22Rv1 (cell line): ENCODE measurements around the gene NIPAL4.
"Not testable (repeated sequence)": the region's sequence is repeated elsewhere in the genome, so short reads cannot be mapped to it uniquely, and the experiment has no call there.

ENCODE experiments used
- H3K27ac ChIP-seq: fragments of 450-650 bp; 2 replicates; pipeline ENCODE4 v1.5.1; 2017
- CTCF ChIP-seq: fragments of 450-650 bp; IDR thresholded peaks from 2 replicates; pipeline ENCODE4 v1.5.1; 2017; ENCODE audit warnings: mild to moderate bottlenecking
- ZFX ChIP-seq: fragments of 450-650 bp; IDR thresholded peaks from 2 replicates; pipeline ENCODE4 v1.6.1; 2017; ENCODE audit warnings: antibody characterized with exemption, borderline replicate concordance

NIPAL4 gene

GRCh38 chr5:157479166-157479565 lies 19.2 kb downstream of the NIPAL4 start:
- no peak for TF ChIP-seq CTCF
- TF ChIP-seq ZFX, result no peak
- no peak overlapping the region for H3K27ac ChIP-seq

- H3K27ac ChIP-seq, result no peak overlapping the region
- no peak for TF ChIP-seq CTCF
- TF ChIP-seq ZFX, result no peak
Observed at GRCh38 chr5:157479612-157480510, 19.8 kb downstream of the NIPAL4 start.

GRCh38 chr5:157481265-157481664 lies 21.3 kb downstream of the NIPAL4 start:
- TF ChIP-seq ZFX (no peak), CTCF (no peak)
- no peak overlapping the region for H3K27ac ChIP-seq

GRCh38 chr5:157481666-157482065 lies 21.7 kb downstream of the NIPAL4 start:
- no peak for TF ChIP-seq ZFX
- TF ChIP-seq CTCF, result no peak
- no peak overlapping the region for H3K27ac ChIP-seq

GRCh38 chr5:157482702-157483101 lies 22.7 kb downstream of the NIPAL4 start:
- not testable (repeated sequence) for H3K27ac ChIP-seq

GRCh38 chr5:157484768-157485167 lies 24.8 kb downstream of the NIPAL4 start:
- TF ChIP-seq CTCF (no peak), ZFX (no peak)
- no peak overlapping the region for H3K27ac ChIP-seq

- TF ChIP-seq CTCF, result no peak
- no peak for TF ChIP-seq ZFX
- H3K27ac ChIP-seq, result no peak overlapping the region
Observed at GRCh38 chr5:157485340-157485739, 25.3 kb downstream of the NIPAL4 start.
